Endothelial cell (in vitro differentiated cells): ENCODE data around the gene CHST4. TPM values are rescaled to one million over a fixed set of nuclear protein-coding genes. Genes with fewer than 3 reads are reported as not detected.
"Not testable (repeated sequence)": the region's sequence is repeated elsewhere in the genome, so short reads cannot be mapped to it uniquely, and the experiment has no call there.

ENCODE experiments used
- DNase-seq: peaks from one replicate; pipeline ENCODE4 v3.0.0; 2021; ENCODE audit warnings: low spot score
- H3K27ac Mint-ChIP-seq: one replicate; pipeline ENCODE4 v1.8.0; 2021; ENCODE audit warnings: mixed read lengths, inconsistent platforms; ENCODE audit not compliant: unreplicated experiment
- H3K27me3 Mint-ChIP-seq: one replicate; pipeline ENCODE4 v1.8.0; 2021; ENCODE audit warnings: mild to moderate bottlenecking, moderate library complexity, mixed read lengths, inconsistent platforms; ENCODE audit not compliant: unreplicated experiment
- H3K36me3 Mint-ChIP-seq: one replicate; pipeline ENCODE4 v1.8.0; 2021; ENCODE audit warnings: mild to moderate bottlenecking, low read depth, mixed read lengths, inconsistent platforms; ENCODE audit not compliant: unreplicated experiment
- H3K4me1 Mint-ChIP-seq: one replicate; pipeline ENCODE4 v1.8.0; 2021; ENCODE audit warnings: mild to moderate bottlenecking, mixed read lengths, inconsistent platforms; ENCODE audit not compliant: unreplicated experiment
- H3K4me3 Mint-ChIP-seq: one replicate; pipeline ENCODE4 v1.8.0; 2021; ENCODE audit warnings: mild to moderate bottlenecking, mixed read lengths, inconsistent platforms; ENCODE audit not compliant: unreplicated experiment
- H3K9me3 Mint-ChIP-seq: one replicate; pipeline ENCODE4 v1.8.0; 2021; ENCODE audit warnings: mixed read lengths, inconsistent platforms; ENCODE audit not compliant: unreplicated experiment
- CTCF ChIP-seq: fragments of 200-600 bp; sonication (generic); IDR thresholded peaks from one replicate; pipeline ENCODE4 v1.5.0; 2021; ENCODE audit warnings: antibody characterized with exemption; ENCODE audit not compliant: unreplicated experiment
- total RNA-seq: library from RNA; stranded (reverse); fragmentation: NEBNext Ultra II Directional; extraction: Animal tissue kit (Norgen Biotek cat#: 25700); gene quantifications from one replicate; pipeline ENCODE4 v1.2.1, GENCODE V29; 2021; ENCODE audit not compliant: unreplicated experiment

Gene CHST4
- total RNA-seq, 1 donor from 2014 or later: 0.13 TPM

GRCh38 chr16:71493213-71493612, 33.0 kb upstream of the CHST4 start:
- Mint-ChIP-seq H3K27me3 (no peaks in the 10 kb centered on the region), H3K36me3 (no peaks in the 10 kb centered on the region), H3K4me1 (no peaks in the 10 kb centered on the region), H3K4me3 (no peak overlapping the region), H3K9me3 (no peaks in the 10 kb centered on the region), H3K27ac (no peak overlapping the region)
- no peak for TF ChIP-seq CTCF
- DNase-seq: no peak

- Mint-ChIP-seq H3K36me3 (peaks cover 4% of the 10 kb centered on the region), H3K4me1 (no peaks in the 10 kb centered on the region), H3K4me3 (no peak overlapping the region), H3K27ac (no peak overlapping the region), H3K9me3 (no peaks in the 10 kb centered on the region), H3K27me3 (no peaks in the 10 kb centered on the region)
- DNase-seq: no peak
- TF ChIP-seq CTCF: no peak
These were observed 28.2 kb upstream of the CHST4 start for GRCh38 chr16:71498031-71498430.

- Mint-ChIP-seq H3K4me3 (no peak overlapping the region), H3K27ac (no peak overlapping the region)
- peak; percentile 64 for DNase-seq
These were observed 26.4 kb upstream of the CHST4 start for GRCh38 chr16:71499775-71500364.

GRCh38 chr16:71500964-71501363, 25.3 kb upstream of the CHST4 start:
- H3K27me3 Mint-ChIP-seq: no peaks in the 10 kb centered on the region
- no peak overlapping the region for H3K27ac Mint-ChIP-seq
- no peak for TF ChIP-seq CTCF
- H3K4me1 Mint-ChIP-seq: no peaks in the 10 kb centered on the region
- H3K9me3 Mint-ChIP-seq: no peaks in the 10 kb centered on the region
- peaks cover 4% of the 10 kb centered on the region for H3K36me3 Mint-ChIP-seq
- H3K4me3 Mint-ChIP-seq: no peak overlapping the region
- no peak for DNase-seq

More at GRCh38 chr16:71499775-71500364, 26.4 kb upstream of the CHST4 start:
- Mint-ChIP-seq H3K36me3 (peaks cover 4% of the 10 kb centered on the region), H3K4me1 (no peaks in the 10 kb centered on the region), H3K9me3 (no peaks in the 10 kb centered on the region), H3K27me3 (no peaks in the 10 kb centered on the region)
- peak; percentile 59 for TF ChIP-seq CTCF

- Mint-ChIP-seq H3K4me1 (no peaks in the 10 kb centered on the region), H3K27ac (no peak overlapping the region), H3K9me3 (no peaks in the 10 kb centered on the region), H3K4me3 (no peak overlapping the region), H3K27me3 (no peaks in the 10 kb centered on the region), H3K36me3 (peaks cover 4% of the 10 kb centered on the region)
- no peak for TF ChIP-seq CTCF
- DNase-seq: no peak
These were observed 24.7 kb upstream of the CHST4 start for GRCh38 chr16:71501547-71501946.

GRCh38 chr16:71504051-71504450, 22.2 kb upstream of the CHST4 start:
- not testable (repeated sequence) for H3K36me3 Mint-ChIP-seq, H3K4me1 Mint-ChIP-seq, H3K4me3 Mint-ChIP-seq, DNase-seq, H3K27me3 Mint-ChIP-seq, H3K9me3 Mint-ChIP-seq, H3K27ac Mint-ChIP-seq
